Activated CD4-positive, alpha-beta T cell treated with anti-CD3 and anti-CD28 coated beads for 36 hours (primary cell): ENCODE results near the gene UNC13D. TPM values are rescaled to one million over a fixed set of nuclear protein-coding genes. Genes with fewer than 3 reads are reported as not detected.
"Not testable (repeated sequence)": the region's sequence is repeated elsewhere in the genome, so short reads cannot be mapped to it uniquely, and the experiment has no call there.

Experiments
- ATAC-seq: fragments of 200-7000 bp; cut with Tn5 transposase; one replicate; pipeline ENCODE4 v1.10.0; 2021; ENCODE audit warnings: mild to moderate bottlenecking, moderate library complexity
- CTCF ChIA-PET: fragments of 350-600 bp; sonication (Branson Sonifier 250); formaldehyde crosslinking; loops from one replicate; lab custom pipeline; 2021; ENCODE audit warnings: antibody characterized with exemption; lab: Charles Lee
- POLR2A ChIA-PET: fragments of 350-600 bp; sonication (Branson Sonifier 250); formaldehyde crosslinking; loops from one replicate; lab custom pipeline; 2021; ENCODE audit warnings: antibody characterized with exemption, inconsistent platforms; lab: Charles Lee
- DNase-seq: peaks from one replicate; pipeline ENCODE4 v3.0.0-alpha.2; 2020
- H3K27ac Mint-ChIP-seq: one replicate; pipeline ENCODE4 v1.8.0; 2021; ENCODE audit warnings: mixed read lengths
- H3K27me3 Mint-ChIP-seq: one replicate; pipeline ENCODE4 v1.8.0; 2021; ENCODE audit warnings: mixed read lengths
- H3K36me3 Mint-ChIP-seq: one replicate; pipeline ENCODE4 v1.8.0; 2021; ENCODE audit warnings: low read depth, mixed read lengths
- H3K4me1 Mint-ChIP-seq: one replicate; pipeline ENCODE4 v1.8.0; 2021; ENCODE audit warnings: mixed read lengths
- H3K4me3 Mint-ChIP-seq: one replicate; pipeline ENCODE4 v1.8.0; 2021; ENCODE audit warnings: mild to moderate bottlenecking, moderate library complexity, mixed read lengths
- H3K9me3 Mint-ChIP-seq: one replicate; pipeline ENCODE4 v1.8.0; 2021; ENCODE audit warnings: low read depth, mixed read lengths
- intact Hi-C, 2 experiments: fragments of 100-400 bp; cut with DNase I in 1 of 2; cut with micrococcal nuclease in 1 of 2; formaldehyde crosslinking; loops; one replicate each; pipeline versions ENCODE4 v1.14.2 to v1.15.1; 2022 to 2024; cut with DNase I, micrococcal nuclease
- microRNA-seq: library from miRNA; unstranded; fragments of <30 nt; microRNA quantifications from one replicate; pipeline ENCODE4 v1.2.0, GENCODE V29; 2021; ENCODE audit warnings: borderline replicate concordance
- total RNA-seq, 2 experiments: library from RNA; stranded (reverse); gene quantifications; one replicate each; pipeline ENCODE4 v1.2.3, GENCODE V29; 2021

UNC13D gene
- total RNA-seq, 2 experiments from 2014 or later: 106 to 133 TPM

DNA sequence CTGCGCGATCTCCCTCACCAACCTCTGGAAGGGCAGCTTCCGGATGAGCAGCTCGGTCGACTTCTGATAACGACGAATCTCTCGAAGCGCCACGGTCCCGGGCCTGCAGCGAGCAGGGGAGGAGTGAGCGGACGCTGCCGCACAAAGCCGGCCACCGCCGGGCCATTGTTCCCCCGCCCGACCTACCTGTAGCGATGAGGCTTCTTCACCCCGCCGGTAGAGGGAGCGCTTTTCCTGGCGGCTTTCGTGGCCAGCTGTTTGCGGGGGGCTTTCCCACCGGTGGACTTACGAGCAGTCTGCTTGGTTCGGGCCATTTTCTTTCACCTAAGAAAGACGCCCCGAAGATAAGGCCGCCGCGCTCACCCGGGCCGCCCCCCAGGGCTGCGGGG, 65.3 kb downstream of the UNC13D start:
- ATAC-seq: peak; percentile 0
- CTCF ChIA-PET: interaction anchor here (1.1 to 2.3 kb wide), 3 partner anchors 14 to 77 kb away, joined by 4 to 8 read pairs (median 8); partner anchors contain the start of genes GALK1 and WBP2

DNA sequence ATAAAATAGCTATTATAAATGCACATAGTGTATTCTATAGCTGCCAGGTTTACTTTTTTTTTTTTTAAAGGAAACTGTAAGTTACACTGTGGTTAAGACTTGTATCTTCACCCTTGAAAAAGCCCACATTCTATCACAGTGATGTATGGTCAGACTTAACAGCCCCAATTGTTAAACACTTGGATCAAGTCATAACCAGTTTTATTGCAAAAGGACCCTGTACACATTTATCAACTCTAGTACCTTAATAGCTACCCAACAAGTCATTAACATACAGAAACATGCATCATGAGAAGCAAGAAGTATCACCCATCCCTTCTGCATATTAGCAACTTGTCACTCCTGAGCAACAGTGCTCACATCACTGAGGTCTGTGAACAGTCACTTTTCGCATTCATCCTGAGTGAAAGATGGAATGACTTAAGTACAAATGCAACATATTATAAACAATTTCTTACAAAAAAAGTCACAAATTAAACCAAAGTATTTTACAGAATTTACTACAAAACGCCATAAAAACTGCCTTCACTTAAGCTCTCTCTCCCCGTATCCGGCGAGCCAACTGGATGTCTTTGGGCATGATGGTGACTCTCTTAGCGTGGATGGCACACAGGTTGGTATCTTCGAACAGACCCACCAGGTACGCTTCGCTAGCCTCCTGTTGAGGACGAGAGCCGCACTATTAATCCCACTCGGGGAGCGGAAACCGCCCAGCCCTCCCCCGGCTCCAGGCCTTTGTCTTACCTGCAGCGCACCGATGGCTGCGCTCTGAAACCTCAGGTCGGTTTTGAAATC, 65.9 kb downstream of the UNC13D start:
- H3K4me1 Mint-ChIP-seq: peaks cover 37% of the 10 kb centered on the region
- not testable (repeated sequence) for ATAC-seq, DNase-seq, H3K9me3 Mint-ChIP-seq, H3K27me3 Mint-ChIP-seq
- CTCF ChIA-PET: interaction anchor here (0.8 to 2.3 kb wide), 3 partner anchors 13 to 146 kb away, joined by 3 to 8 read pairs (median 8); partner anchors contain the start of genes GALK1 and WBP2
- intact Hi-C loops: loop anchor here (2.0 to 5.0 kb wide), 5 partner anchors 64 to 595 kb away; partner anchors contain the start of genes GALR2 (in 1 of the 2), SRP68 (in 1 of the 2), SUMO2 (in 1 of the 2) and UBALD2 (in 1 of the 2)
- H3K27ac Mint-ChIP-seq: peak overlapping the region; percentile 96
- H3K36me3 Mint-ChIP-seq: peaks cover 45% of the 10 kb centered on the region
- H3K4me3 Mint-ChIP-seq: peak overlapping the region; percentile 98
- POLR2A ChIA-PET: interaction anchor here (0.6 to 5.8 kb wide), 6 partner anchors 15 to 577 kb away, joined by 3 to 79 read pairs (median 4); partner anchors contain the start of genes GALK1 and WBP2

More for the DNA sequence above, 65.3 kb downstream of the UNC13D start:
- H3K27me3 Mint-ChIP-seq: peaks cover 1% of the 10 kb centered on the region
- peak; percentile 88 for DNase-seq
- peaks cover 43% of the 10 kb centered on the region for H3K4me1 Mint-ChIP-seq
- POLR2A ChIA-PET: interaction anchor here (0.6 to 1.6 kb wide), 4 partner anchors 15 to 576 kb away, joined by 3 to 7 read pairs (median 4); no protein-coding TSS in a partner anchor
- no peaks in the 10 kb centered on the region for H3K9me3 Mint-ChIP-seq
- intact Hi-C loops: loop anchor here (1.0 to 5.0 kb wide), 14 partner anchors 14 to 958 kb away; partner anchors contain the start of genes UBALD2 (in 2 of the 2), GALK1 (in 1 of the 2), GALR2 (in 1 of the 2) and RECQL5 (in 1 of the 2)
- H3K4me3 Mint-ChIP-seq: peak overlapping the region; percentile 98
- H3K27ac Mint-ChIP-seq: peak overlapping the region; percentile 96
- H3K36me3 Mint-ChIP-seq: peaks cover 45% of the 10 kb centered on the region

DNA sequence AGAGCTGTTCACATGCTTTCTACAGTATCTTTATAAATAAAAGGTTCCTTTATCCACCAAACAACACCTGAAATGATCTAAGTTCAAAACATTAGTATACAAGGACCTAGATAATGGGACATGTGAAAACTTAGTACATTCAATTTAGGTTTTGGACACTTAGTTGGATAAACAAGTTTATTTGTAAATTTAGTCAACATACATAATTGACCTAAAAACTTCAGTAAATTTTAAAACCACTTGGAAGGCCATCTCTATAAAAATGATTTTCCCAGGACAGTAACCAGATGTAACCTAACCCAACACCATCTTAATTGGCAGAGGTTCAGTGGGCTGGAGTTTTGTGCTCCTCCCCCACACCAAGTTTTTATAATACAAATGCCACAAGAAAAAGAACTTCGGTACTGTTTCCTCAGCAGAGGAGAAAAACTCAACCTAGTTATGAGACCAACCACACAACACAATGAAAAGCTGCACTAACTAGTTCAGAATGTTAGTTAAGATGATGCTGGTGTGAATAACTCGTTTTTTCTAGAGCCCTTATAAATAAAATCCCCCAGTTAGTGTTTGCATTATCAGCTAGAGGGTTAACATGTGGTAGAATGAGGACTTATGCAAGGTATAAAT, 66.8 kb downstream of the UNC13D start:
- peak overlapping the region; percentile 83 for H3K27ac Mint-ChIP-seq
- ChIA-PET CTCF (interaction anchor here (0.8 to 3.3 kb wide), 5 partner anchors 12 to 145 kb away, joined by 3 to 14 read pairs (median 3); partner anchors contain the start of genes GALK1 and WBP2), POLR2A (interaction anchor here (0.6 to 5.8 kb wide), 9 partner anchors 10 to 323 kb away, joined by 3 to 79 read pairs (median 4); partner anchors contain the start of genes GALK1 and WBP2)
- DNase-seq (no peak), ATAC-seq (no peak)
- peaks cover 29% of the 10 kb centered on the region for H3K4me1 Mint-ChIP-seq
- H3K4me3 Mint-ChIP-seq: peak overlapping the region; percentile 98
- peaks cover 45% of the 10 kb centered on the region for H3K36me3 Mint-ChIP-seq
- intact Hi-C loops: loop anchor here (5.0 kb wide), 3 partner anchors 65 to 490 kb away; partner anchors contain the start of genes GALR2 (in 1 of the 2), SRP68 (in 1 of the 2), UBALD2 (in 1 of the 2) and UNC13D (in 1 of the 2)
- no peaks in the 10 kb centered on the region for H3K9me3 Mint-ChIP-seq
- peaks cover 1% of the 10 kb centered on the region for H3K27me3 Mint-ChIP-seq

Small RNAs within 50 kb of the gene (microRNA-seq; reads per million reads assigned to microRNA genes)
- not detected for gene MIR4738

Other genes with a start within 250 kb of the UNC13D start
- under 1 TPM; 0.12 to 0.14 TPM for gene SMIM5, start 211.0 kb downstream of the UNC13D start, total RNA-seq
- 10 to 100 TPM; 36.4 to 40.5 TPM for gene RECQL5, start 177.2 kb downstream of the UNC13D start, total RNA-seq
- gene SAP30BP, start 177.1 kb downstream of the UNC13D start, total RNA-seq: 10 to 100 TPM; 87.8 to 100.0 TPM
- 1 to 10 TPM in 1 of 2 experiments, under 1 TPM in 1; 0.62 to 1.5 TPM for gene ITGB4, start 122.9 kb downstream of the UNC13D start, total RNA-seq
- gene GALK1, start 79.2 kb downstream of the UNC13D start, total RNA-seq: 10 to 100 TPM; 50.3 to 63.2 TPM
- gene UNK, start 59.6 kb downstream of the UNC13D start, total RNA-seq: 10 to 100 TPM; 24.5 to 33.7 TPM
- 10 to 100 TPM; 68.7 to 74.1 TPM for gene WBP2, start 10.9 kb upstream of the UNC13D start, total RNA-seq
- 10 to 100 TPM; 13.4 to 19.9 TPM for gene TRIM47, start 34.2 kb upstream of the UNC13D start, total RNA-seq
- 10 to 100 TPM; 28.9 to 31.9 TPM for gene TRIM65, start 52.5 kb upstream of the UNC13D start, total RNA-seq
- gene MRPL38, start 60.5 kb upstream of the UNC13D start, total RNA-seq: 100 to 1,000 TPM in 1 of 2 experiments, 10 to 100 TPM in 1; 98.0 to 115 TPM
- gene FBF1, start 96.6 kb upstream of the UNC13D start, total RNA-seq: 10 to 100 TPM; 16.2 to 18.0 TPM
- gene ACOX1, start 134.8 kb upstream of the UNC13D start, total RNA-seq: 10 to 100 TPM; 27.7 to 33.1 TPM
- gene TEN1, start 134.8 kb upstream of the UNC13D start, total RNA-seq: 10 to 100 TPM in 1 of 2 experiments, 1 to 10 TPM in 1; 9.8 to 13.6 TPM
- 1 to 10 TPM; 5.6 to 6.0 TPM for gene CDK3, start 156.5 kb upstream of the UNC13D start, total RNA-seq
- gene EVPL, start 182.9 kb upstream of the UNC13D start, total RNA-seq: under 1 TPM; 0.04 to 0.16 TPM
- gene SRP68, start 228.1 kb upstream of the UNC13D start, total RNA-seq: 100 to 1,000 TPM; 151 to 174 TPM
- gene GALR2, start 230.4 kb upstream of the UNC13D start, total RNA-seq: 1 to 10 TPM; 5.9 to 6.4 TPM
- 1 to 10 TPM; 4.8 to 5.4 TPM for gene ZACN, start 234.8 kb upstream of the UNC13D start, total RNA-seq